CD4-positive, alpha-beta T cell (primary cell): ENCODE data around the gene EFNA1. TPM values are rescaled to one million over a fixed set of nuclear protein-coding genes. Genes with fewer than 3 reads are reported as not detected.
A peak's percentile ranks its signal among the peaks of the same experiment; 100 is the strongest.

Experiments
- ATAC-seq: fragments of 200-7000 bp; cut with Tn5 transposase; one replicate; pipeline ENCODE4 v1.10.0; 2022; ENCODE audit warnings: mild to moderate bottlenecking; ENCODE audit not compliant: poor library complexity
- CTCF ChIA-PET: fragments of 350-600 bp; sonication (Branson Sonifier 250); formaldehyde crosslinking; loops from one replicate; lab custom pipeline; 2021; ENCODE audit warnings: antibody characterized with exemption, inconsistent platforms; lab: Charles Lee
- POLR2A ChIA-PET: fragments of 350-600 bp; sonication (Branson Sonifier 250); formaldehyde crosslinking; loops from one replicate; lab custom pipeline; 2021; ENCODE audit warnings: antibody characterized with exemption, inconsistent platforms; lab: Charles Lee
- DNase-seq, 14 experiments: peaks; one replicate each; pipeline ENCODE4 v3.0.0-alpha.2; 2013 to 2020; ENCODE audit warnings: mixed read lengths in 2 of 14
- H3K27ac ChIP-seq, 2 donors: one replicate each; pipeline versions ENCODE4 v1.5.1 to v1.7.0; 2013; ENCODE audit warnings: low read length in 2 of 2, low read depth in 1 of 2, mild to moderate bottlenecking in 1 of 2
- H3K27me3 ChIP-seq, 2 experiments: 1 replicate in 1 of 2; 2 replicates in 1 of 2; pipeline versions ENCODE4 v1.6.1 to v1.7.0; 2013; ENCODE audit warnings: low read length in 2 of 2, control low read depth in 1 of 2, mild to moderate bottlenecking in 1 of 2, moderate library complexity in 1 of 2; ENCODE audit not compliant: insufficient read depth in 2 of 2, control insufficient read depth in 1 of 2
- H3K36me3 ChIP-seq: one replicate; pipeline ENCODE4 v1.6.1; 2013; ENCODE audit warnings: low read length, control low read depth; ENCODE audit not compliant: insufficient read depth
- H3K4me1 ChIP-seq: one replicate; pipeline ENCODE4 v1.6.1; 2013; ENCODE audit warnings: low read length, control low read depth; ENCODE audit not compliant: insufficient read depth
- H3K4me3 ChIP-seq: one replicate; pipeline ENCODE4 v1.5.1; 2013; ENCODE audit warnings: mild to moderate bottlenecking, low read length, moderate library complexity
- H3K9me3 ChIP-seq, 2 experiments: 1 replicate in 1 of 2; 2 replicates in 1 of 2; pipeline versions ENCODE4 v1.6.1 to v1.7.0; 2013; ENCODE audit warnings: low read length in 2 of 2, mild to moderate bottlenecking in 2 of 2, control low read depth in 1 of 2, moderate library complexity in 1 of 2; ENCODE audit not compliant: control insufficient read depth in 1 of 2, insufficient read depth in 1 of 2
- H3K27ac Mint-ChIP-seq: one replicate; pipeline ENCODE4 v1.8.0; 2020; ENCODE audit warnings: mixed read lengths
- H3K27me3 Mint-ChIP-seq: one replicate; pipeline ENCODE4 v1.8.0; 2021; ENCODE audit warnings: mixed read lengths
- H3K36me3 Mint-ChIP-seq: one replicate; pipeline ENCODE4 v1.8.0; 2021; ENCODE audit warnings: low read depth, mixed read lengths
- H3K4me1 Mint-ChIP-seq: one replicate; pipeline ENCODE4 v1.8.0; 2021; ENCODE audit warnings: low read depth, mixed read lengths
- H3K4me3 Mint-ChIP-seq: one replicate; pipeline ENCODE4 v1.8.0; 2020; ENCODE audit warnings: mild to moderate bottlenecking, mixed read lengths
- H3K9me3 Mint-ChIP-seq: one replicate; pipeline ENCODE4 v1.8.0; 2020; ENCODE audit warnings: mixed read lengths
- intact Hi-C, 2 experiments: fragments of 100-400 bp; cut with DNase I in 1 of 2; cut with micrococcal nuclease in 1 of 2; formaldehyde crosslinking; loops; one replicate each; pipeline versions ENCODE4 v1.15.1 to v1.9.0; 2023 to 2025; cut with DNase I, micrococcal nuclease
- total RNA-seq, 174 experiments: library from RNA in 2 of 174; stranded (reverse) in 2 of 174; gene quantifications; one replicate each; pipeline ENCODE4 v1.2.3 and lab custom pipeline; 2021 to 2026
- TF ChIP-seq, protein P1 (sequence below): fragments of 200-600 bp; IDR thresholded peaks from one replicate; pipeline ENCODE4 v1.8.0; 2022; ENCODE audit warnings: antibody characterized with exemption, mild to moderate bottlenecking

EFNA1 gene
- total RNA-seq, 2 experiments from 2014 or later, result 4.2 to 5.9 TPM

DNA sequence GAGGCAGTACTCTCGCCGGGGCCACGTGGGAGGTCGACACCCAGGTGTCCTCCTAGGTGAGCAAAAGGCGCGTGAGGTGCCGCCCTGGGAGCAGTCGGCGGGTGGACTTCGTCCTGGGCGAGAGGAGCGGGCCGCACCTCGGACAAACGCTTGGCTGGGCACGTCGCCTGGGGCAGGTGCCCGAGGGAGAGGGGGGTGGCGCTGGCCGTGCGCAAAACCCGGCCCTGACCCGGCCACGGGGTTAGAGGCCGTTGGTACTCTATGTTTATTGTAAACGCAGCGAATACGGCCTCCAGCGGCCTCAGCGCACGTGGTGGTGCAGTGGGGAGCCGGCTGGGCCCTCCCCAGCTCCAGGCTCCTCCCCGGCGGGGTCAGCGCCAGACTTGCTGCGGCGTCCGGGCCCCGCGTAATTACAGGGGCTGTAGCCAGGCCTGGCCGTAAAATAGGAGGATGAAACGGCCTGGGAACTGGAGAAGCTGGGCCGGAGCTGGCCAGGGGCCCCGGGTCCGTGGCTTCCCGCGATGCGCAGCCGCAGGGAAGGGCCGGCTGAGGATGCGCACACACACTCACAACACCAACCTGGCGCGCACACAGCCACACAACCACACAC, 1.6 kb upstream of the EFNA1 start:
- TF ChIP-seq, protein P1, sequence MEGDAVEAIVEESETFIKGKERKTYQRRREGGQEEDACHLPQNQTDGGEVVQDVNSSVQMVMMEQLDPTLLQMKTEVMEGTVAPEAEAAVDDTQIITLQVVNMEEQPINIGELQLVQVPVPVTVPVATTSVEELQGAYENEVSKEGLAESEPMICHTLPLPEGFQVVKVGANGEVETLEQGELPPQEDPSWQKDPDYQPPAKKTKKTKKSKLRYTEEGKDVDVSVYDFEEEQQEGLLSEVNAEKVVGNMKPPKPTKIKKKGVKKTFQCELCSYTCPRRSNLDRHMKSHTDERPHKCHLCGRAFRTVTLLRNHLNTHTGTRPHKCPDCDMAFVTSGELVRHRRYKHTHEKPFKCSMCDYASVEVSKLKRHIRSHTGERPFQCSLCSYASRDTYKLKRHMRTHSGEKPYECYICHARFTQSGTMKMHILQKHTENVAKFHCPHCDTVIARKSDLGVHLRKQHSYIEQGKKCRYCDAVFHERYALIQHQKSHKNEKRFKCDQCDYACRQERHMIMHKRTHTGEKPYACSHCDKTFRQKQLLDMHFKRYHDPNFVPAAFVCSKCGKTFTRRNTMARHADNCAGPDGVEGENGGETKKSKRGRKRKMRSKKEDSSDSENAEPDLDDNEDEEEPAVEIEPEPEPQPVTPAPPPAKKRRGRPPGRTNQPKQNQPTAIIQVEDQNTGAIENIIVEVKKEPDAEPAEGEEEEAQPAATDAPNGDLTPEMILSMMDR, result no peak
- H3K4me1 Mint-ChIP-seq, result peaks cover 38% of the 10 kb centered on the region
- H3K9me3 Mint-ChIP-seq, result no peaks in the 10 kb centered on the region
- ATAC-seq, result no peak
- Histone ChIP-seq H3K4me1 (peaks cover 41% of the 10 kb centered on the region), H3K9me3 (no peaks in the 10 kb centered on the region), H3K27me3 (peaks cover 7 to 15% of the 10 kb centered on the region in 2 experiments), H3K4me3 (no peak overlapping the region), H3K36me3 (no peaks in the 10 kb centered on the region), H3K27ac (no peak overlapping the region)
- peaks cover 34% of the 10 kb centered on the region for H3K27me3 Mint-ChIP-seq
- DNase-seq, result no peak
- peak overlapping the region; percentile 74 for H3K4me3 Mint-ChIP-seq
- POLR2A ChIA-PET, result interaction anchor here (1.9 kb wide), 1 partner anchor 10 kb away, joined by 10 read pairs; the partner anchor contains the start of gene SLC50A1
- H3K36me3 Mint-ChIP-seq, result peaks cover 7% of the 10 kb centered on the region
- intact Hi-C loops, result loop anchor here (5.0 kb wide), 2 partner anchors 34 to 41 kb away; no protein-coding TSS in a partner anchor
- CTCF ChIA-PET, result interaction anchor here (1.2 kb wide), 1 partner anchor 34 kb away, joined by 5 read pairs; no protein-coding TSS in a partner anchor
- no peak overlapping the region for H3K27ac Mint-ChIP-seq

DNA sequence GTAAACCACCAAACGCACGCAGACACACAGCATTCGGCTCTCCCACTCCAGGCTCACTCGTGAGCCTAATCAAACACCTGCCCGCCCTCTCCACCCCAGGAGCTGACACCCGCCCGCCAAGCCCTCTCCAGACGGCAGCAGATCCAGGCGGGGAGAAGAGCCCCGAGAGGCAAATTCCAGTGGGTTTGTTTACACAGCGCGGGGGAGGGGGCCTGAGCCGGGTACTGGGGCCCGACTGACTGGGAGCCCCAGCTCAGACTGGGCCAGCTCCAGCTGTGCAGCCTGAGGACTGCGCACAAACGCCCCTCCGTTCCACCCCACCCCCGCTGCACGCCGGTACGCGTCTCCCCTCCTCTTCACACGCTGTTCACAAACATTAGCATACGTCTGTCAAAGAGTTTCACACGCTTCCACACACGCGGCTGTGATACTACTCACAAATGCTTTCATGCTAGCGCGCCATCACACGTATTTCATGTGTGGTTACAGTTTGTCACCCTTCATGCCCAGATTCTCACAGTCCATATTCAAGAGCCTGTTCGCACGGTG, 1.0 kb upstream of the EFNA1 start:
- peaks cover 7 to 15% of the 10 kb centered on the region in 2 experiments for H3K27me3 ChIP-seq
- Mint-ChIP-seq H3K27ac (peak overlapping the region; percentile 46), H3K27me3 (peaks cover 29% of the 10 kb centered on the region), H3K4me1 (peaks cover 38% of the 10 kb centered on the region), H3K4me3 (peak overlapping the region; percentile 82), H3K9me3 (no peaks in the 10 kb centered on the region), H3K36me3 (peaks cover 10% of the 10 kb centered on the region)
- DNase-seq (peak in 9 of 14 experiments; percentile 9 to 74 (median 46)), ATAC-seq (peak; percentile 75)
- ChIA-PET POLR2A (interaction anchor here (1.1 to 1.9 kb wide), 2 partner anchors 9 to 67 kb away, joined by 3 to 10 read pairs; partner anchors contain the start of gene SLC50A1), CTCF (interaction anchor here (1.2 kb wide), 1 partner anchor 35 kb away, joined by 5 read pairs; no protein-coding TSS in a partner anchor)
- peak overlapping the region; percentile 59 for H3K4me3 ChIP-seq
- intact Hi-C loops, result loop anchor here (5.0 kb wide), 2 partner anchors 34 to 41 kb away; no protein-coding TSS in a partner anchor
- no peaks in the 10 kb centered on the region for H3K36me3 ChIP-seq
- TF ChIP-seq, protein P1, result no peak
- H3K9me3 ChIP-seq, result no peaks in the 10 kb centered on the region
- H3K27ac ChIP-seq, result no peak overlapping the region
- peaks cover 41% of the 10 kb centered on the region for H3K4me1 ChIP-seq

DNA sequence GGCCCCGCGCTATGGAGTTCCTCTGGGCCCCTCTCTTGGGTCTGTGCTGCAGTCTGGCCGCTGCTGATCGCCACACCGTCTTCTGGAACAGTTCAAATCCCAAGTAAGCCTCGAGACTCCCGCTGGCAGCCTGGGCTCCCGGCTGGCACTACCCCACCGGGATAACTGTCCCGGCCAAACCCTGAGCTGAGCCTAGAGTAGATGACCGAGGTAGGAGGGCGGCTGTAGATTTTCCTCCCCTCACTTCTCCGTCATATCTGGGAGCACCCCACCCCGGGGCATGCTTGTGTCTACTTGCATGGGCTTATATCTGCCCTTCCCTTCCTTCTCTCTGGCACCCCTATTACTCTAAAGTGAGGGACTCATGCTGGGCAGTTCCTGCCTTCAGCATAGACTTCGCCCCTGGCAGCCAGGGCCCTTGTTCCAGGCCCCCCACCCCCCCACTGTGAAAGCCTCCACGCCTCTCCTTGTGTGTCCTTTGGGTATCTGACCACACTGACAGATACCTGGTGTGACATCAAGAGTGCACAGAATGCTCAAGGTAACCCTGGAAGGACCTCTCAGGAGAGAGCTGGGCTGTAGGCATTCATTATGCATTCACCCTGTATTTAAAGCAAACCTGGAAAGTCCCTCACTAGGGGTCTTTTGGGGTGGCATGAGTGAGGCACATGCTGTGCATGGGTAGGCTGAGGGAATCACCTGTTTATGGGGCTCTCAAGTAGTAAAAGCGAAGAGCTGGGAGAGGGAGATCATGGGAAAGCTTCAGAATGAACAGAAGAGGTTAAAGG, 485 bp downstream of the EFNA1 start:
- peak overlapping the region; percentile 81 for H3K4me3 Mint-ChIP-seq
- H3K4me1 Mint-ChIP-seq, result peaks cover 38% of the 10 kb centered on the region
- Histone ChIP-seq H3K9me3 (no peaks in the 10 kb centered on the region), H3K27me3 (peaks cover 7 to 15% of the 10 kb centered on the region in 2 experiments), H3K36me3 (no peaks in the 10 kb centered on the region), H3K4me3 (peak overlapping the region; percentile 59), H3K4me1 (peaks cover 41% of the 10 kb centered on the region), H3K27ac (no peak overlapping the region)
- H3K27ac Mint-ChIP-seq, result peak overlapping the region; percentile 82
- H3K27me3 Mint-ChIP-seq, result peaks cover 29% of the 10 kb centered on the region
- TF ChIP-seq, protein P1, result no peak
- ChIA-PET POLR2A (interaction anchor here (0.6 to 1.9 kb wide), 4 partner anchors 40 to 65 kb away, joined by 3 to 9 read pairs (median 4); partner anchors contain the start of gene KRTCAP2), CTCF (no interaction called here)
- peak in 2 of 14 experiments; percentile 34 to 37 for DNase-seq
- H3K9me3 Mint-ChIP-seq, result no peaks in the 10 kb centered on the region
- ATAC-seq, result no peak
- H3K36me3 Mint-ChIP-seq, result peaks cover 16% of the 10 kb centered on the region
- intact Hi-C loops, result loop anchor here (5.0 kb wide), 2 partner anchors 36 to 39 kb away; no protein-coding TSS in a partner anchor
